Fibroblast of pulmonary artery (primary cell): ENCODE data around the gene FAM13B.
"Not testable (repeated sequence)": the region's sequence is repeated elsewhere in the genome, so short reads cannot be mapped to it uniquely, and the experiment has no call there.

Experiments
- DNase-seq: peaks from one replicate; pipeline ENCODE4 v3.0.0-alpha.2; 2010; ENCODE audit warnings: low read depth
- H3K4me3 ChIP-seq: replicated peaks from 2 replicates; pipeline ENCODE4 v1.5.1; 2011; ENCODE audit warnings: low read depth, mild to moderate bottlenecking, control low read depth, low read length, moderate library complexity
- CTCF ChIP-seq: IDR thresholded peaks from 2 replicates; pipeline ENCODE4 v1.5.1; 2011; ENCODE audit warnings: mild to moderate bottlenecking, control low read depth, low read length, inconsistent platforms; ENCODE audit errors: missing control alignments

Gene FAM13B

DNA sequence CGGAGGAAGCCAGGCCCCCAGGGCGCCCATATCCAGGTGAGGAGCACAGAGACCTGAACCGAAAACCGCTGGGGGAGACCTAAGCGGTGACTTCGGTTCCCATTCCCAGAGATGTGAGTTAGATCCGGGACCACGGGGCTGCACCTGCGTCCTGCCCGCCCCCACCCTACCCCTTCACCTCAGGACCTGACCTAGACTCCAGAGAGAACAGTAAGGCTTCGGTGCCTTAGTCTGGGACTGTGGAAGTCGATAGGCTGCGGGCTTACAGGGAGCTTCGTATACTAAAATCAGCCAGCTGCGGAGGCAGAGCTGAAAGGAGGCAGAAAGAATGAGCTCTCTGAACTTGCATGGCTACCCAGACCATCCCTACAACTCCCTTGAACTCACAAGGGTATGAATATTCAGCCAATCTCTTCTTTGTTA lies 518 bp upstream of the FAM13B start:
- H3K4me3 ChIP-seq = peak overlapping the region; percentile 96
- no peak for TF ChIP-seq CTCF
- DNase-seq = no peak

DNA sequence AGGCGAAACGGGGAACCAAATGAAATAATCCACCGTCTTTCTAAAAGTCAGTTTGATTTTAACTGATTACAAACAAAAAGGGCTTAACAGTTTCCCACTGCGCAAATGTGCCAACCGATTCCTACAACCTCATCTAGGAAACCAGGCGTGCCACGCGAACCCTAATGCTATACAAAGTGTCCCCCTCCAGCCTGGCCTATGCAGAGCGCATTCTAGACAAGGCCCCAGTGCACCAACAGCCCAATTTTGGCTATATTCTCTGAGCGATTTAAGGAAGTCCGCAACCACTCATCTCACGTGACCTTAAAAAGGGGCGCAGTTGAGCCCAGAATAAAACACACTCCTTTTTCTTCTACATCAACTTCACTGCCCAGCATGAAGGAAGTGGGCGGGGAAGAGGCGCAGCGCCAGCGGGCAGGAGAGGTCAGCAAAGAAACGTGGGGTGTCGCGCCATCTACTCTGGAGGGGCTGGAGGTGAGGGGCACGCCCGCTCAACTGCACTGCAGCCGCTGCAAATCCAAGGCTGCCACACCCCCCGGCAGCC lies 779 bp downstream of the FAM13B start:
- peak overlapping the region; percentile 96 for H3K4me3 ChIP-seq
- no peak for TF ChIP-seq CTCF
- DNase-seq = peak; percentile 55

GRCh38 chr5:138029944-138030343 lies 2.9 kb downstream of the FAM13B start:
- H3K4me3 ChIP-seq = no peak overlapping the region
- no peak for TF ChIP-seq CTCF
- no peak for DNase-seq

- H3K4me3 ChIP-seq = no peak overlapping the region
- TF ChIP-seq CTCF = no peak
- no peak for DNase-seq
Measured at GRCh38 chr5:138029501-138029900, 3.4 kb downstream of the FAM13B start.

GRCh38 chr5:138028971-138029365 lies 3.9 kb downstream of the FAM13B start:
- no peak for DNase-seq
- TF ChIP-seq CTCF = no peak
- H3K4me3 ChIP-seq = no peak overlapping the region

- H3K4me3 ChIP-seq, DNase-seq: not testable (repeated sequence)
Measured at GRCh38 chr5:138028262-138028970, 4.5 kb downstream of the FAM13B start.

GRCh38 chr5:138026793-138027192 lies 6.1 kb downstream of the FAM13B start:
- not testable (repeated sequence) for H3K4me3 ChIP-seq, DNase-seq

- no peak for DNase-seq
- no peak for TF ChIP-seq CTCF
- H3K4me3 ChIP-seq = no peak overlapping the region
Measured at GRCh38 chr5:138025285-138025684, 7.6 kb downstream of the FAM13B start.
